Thoracic aorta (tissue), 2 donors: ENCODE results near the gene DNAL4. TPM values are rescaled to one million over a fixed set of nuclear protein-coding genes. Genes with fewer than 3 reads are reported as not detected.

Source experiments
- ATAC-seq: fragments of 150-250 bp; one replicate; pipeline ENCODE4 v1.8.0; 2017; ENCODE audit warnings: low read depth; ENCODE audit not compliant: insufficient number of reproducible peaks, low FRiP score
- DNase-seq: peaks from one replicate; pipeline ENCODE4 v3.0.0-alpha.2; 2020; ENCODE audit warnings: low spot score
- H3K27ac ChIP-seq, 2 donors: fragments of 200-600 bp; sonication (generic); 1 replicate in 1 of 2; 2 replicates in 1 of 2; pipeline ENCODE4 v1.5.1; 2016; ENCODE audit warnings: mild to moderate bottlenecking in 2 of 2, moderate library complexity in 2 of 2
- H3K27me3 ChIP-seq: fragments of 200-600 bp; sonication (generic); replicated peaks from 2 replicates; pipeline ENCODE4 v1.6.0; 2016; ENCODE audit warnings: mild to moderate bottlenecking; ENCODE audit not compliant: insufficient read depth
- H3K36me3 ChIP-seq: fragments of 200-600 bp; sonication (generic); one replicate; pipeline ENCODE4 v1.5.1; 2016
- H3K4me1 ChIP-seq, 2 donors: fragments of 200-600 bp; sonication (generic); 1 replicate in 1 of 2; 2 replicates in 1 of 2; pipeline versions ENCODE4 v1.5.1 to v1.6.0; 2016; ENCODE audit warnings: low read depth in 2 of 2, mild to moderate bottlenecking in 1 of 2; ENCODE audit not compliant: control insufficient read depth in 1 of 2
- H3K4me3 ChIP-seq: fragments of 200-600 bp; sonication (generic); 2 replicates; pipeline ENCODE4 v1.5.1; 2016; ENCODE audit warnings: mild to moderate bottlenecking
- H3K9me3 ChIP-seq: fragments of 200-600 bp; sonication (generic); 2 replicates; pipeline ENCODE4 v1.5.1; 2016
- total RNA-seq, 2 donors: library from RNA; depleted of rRNA; stranded (reverse); fragments of >200 nt; gene quantifications; one replicate each; pipeline versions ENCODE4 v1.1.0 to v1.2.3, GENCODE V29; 2016
- TF ChIP-seq, protein P1 (sequence below): fragments of 200-600 bp; sonication (generic); IDR thresholded peaks from one replicate; pipeline ENCODE4 v1.5.1; 2019; ENCODE audit warnings: antibody characterized with exemption

Gene DNAL4
- total RNA-seq, 2 donors from 2014 or later = 9.5 to 20.8 TPM

DNA sequence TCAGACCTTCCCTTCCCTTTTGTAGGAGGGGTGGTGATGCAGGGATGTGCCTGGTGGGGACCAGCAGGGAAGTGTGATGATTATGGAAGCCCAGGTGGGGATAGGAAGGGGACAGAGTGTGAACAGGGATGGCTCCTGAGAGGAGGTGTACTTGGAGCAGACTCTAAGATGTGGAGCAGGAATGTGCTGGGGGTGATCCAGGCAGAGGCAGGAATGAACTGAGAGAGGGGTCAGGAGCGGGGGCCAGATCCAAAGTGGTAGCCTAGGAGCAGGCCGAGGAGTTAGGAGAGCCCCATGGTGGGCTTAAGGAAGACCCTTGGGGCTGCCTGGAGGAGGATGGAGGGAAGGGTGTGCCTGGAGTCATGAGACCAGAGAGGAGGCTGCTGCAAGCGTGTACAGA, 46.2 kb upstream of the DNAL4 start:
- H3K4me3 ChIP-seq = no peak overlapping the region
- H3K4me1 ChIP-seq = peaks cover 18 to 36% of the 10 kb centered on the region in 2 donors
- H3K27me3 ChIP-seq = no peaks in the 10 kb centered on the region
- TF ChIP-seq, protein P1, sequence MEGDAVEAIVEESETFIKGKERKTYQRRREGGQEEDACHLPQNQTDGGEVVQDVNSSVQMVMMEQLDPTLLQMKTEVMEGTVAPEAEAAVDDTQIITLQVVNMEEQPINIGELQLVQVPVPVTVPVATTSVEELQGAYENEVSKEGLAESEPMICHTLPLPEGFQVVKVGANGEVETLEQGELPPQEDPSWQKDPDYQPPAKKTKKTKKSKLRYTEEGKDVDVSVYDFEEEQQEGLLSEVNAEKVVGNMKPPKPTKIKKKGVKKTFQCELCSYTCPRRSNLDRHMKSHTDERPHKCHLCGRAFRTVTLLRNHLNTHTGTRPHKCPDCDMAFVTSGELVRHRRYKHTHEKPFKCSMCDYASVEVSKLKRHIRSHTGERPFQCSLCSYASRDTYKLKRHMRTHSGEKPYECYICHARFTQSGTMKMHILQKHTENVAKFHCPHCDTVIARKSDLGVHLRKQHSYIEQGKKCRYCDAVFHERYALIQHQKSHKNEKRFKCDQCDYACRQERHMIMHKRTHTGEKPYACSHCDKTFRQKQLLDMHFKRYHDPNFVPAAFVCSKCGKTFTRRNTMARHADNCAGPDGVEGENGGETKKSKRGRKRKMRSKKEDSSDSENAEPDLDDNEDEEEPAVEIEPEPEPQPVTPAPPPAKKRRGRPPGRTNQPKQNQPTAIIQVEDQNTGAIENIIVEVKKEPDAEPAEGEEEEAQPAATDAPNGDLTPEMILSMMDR = no peak
- no peaks in the 10 kb centered on the region for H3K9me3 ChIP-seq
- H3K27ac ChIP-seq = no peak overlapping the region
- H3K36me3 ChIP-seq = peaks cover 5% of the 10 kb centered on the region
- no peak for DNase-seq
- ATAC-seq = no peak

DNA sequence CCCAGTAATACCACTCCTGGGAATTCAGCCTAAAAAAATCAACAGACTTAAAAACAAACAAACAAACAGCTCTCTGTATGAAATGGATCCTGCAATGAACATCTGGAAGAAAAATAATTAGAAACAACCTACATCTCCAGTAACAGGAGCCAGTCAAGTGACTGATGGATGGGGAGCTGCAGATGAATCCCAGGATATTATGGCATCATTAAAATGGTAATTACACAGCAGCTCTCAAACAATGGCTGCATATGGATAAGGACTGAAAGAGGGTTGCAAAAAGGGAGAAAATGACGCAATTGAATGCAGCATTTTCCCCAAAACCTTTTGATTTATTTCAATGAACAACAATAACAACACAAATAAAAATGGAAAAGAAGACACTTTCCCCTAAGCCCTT, 45.7 kb upstream of the DNAL4 start:
- TF ChIP-seq, protein P1 = no peak

DNA sequence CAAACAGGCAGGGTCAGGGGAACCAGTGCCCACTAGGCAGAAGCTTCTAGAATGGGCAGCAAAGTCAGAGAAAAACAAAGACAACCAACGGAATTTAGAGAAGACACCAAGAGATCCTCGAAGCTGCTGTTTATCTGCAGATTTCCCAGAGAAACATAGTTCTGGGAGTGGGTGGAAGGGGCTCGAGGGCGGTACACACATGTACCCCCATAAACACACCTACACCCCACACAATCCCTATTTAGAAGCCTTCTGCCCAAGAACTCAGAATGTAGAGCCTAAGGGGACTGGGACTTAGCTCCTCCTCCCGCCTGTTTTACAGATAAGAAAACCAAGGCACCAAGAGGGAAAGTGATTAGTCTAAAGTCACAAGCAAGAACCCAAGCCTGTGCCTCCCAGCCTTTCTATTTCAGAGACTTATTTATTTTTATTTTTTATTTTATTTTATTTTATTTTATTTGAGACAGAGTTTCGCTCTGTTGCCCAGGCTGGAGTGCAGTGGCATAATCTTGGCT, 43.5 kb upstream of the DNAL4 start:
- peaks cover 7 to 23% of the 10 kb centered on the region in 2 donors for H3K4me1 ChIP-seq
- peaks cover 5% of the 10 kb centered on the region for H3K36me3 ChIP-seq
- TF ChIP-seq, protein P1 = no peak
- no peaks in the 10 kb centered on the region for H3K9me3 ChIP-seq
- H3K27ac ChIP-seq = no peak overlapping the region
- ATAC-seq = no peak
- no peak overlapping the region for H3K4me3 ChIP-seq
- DNase-seq = no peak
- no peaks in the 10 kb centered on the region for H3K27me3 ChIP-seq

More for the DNA sequence above, 45.7 kb upstream of the DNAL4 start:
- Histone ChIP-seq H3K27me3 (no peaks in the 10 kb centered on the region), H3K4me1 (peaks cover 16 to 32% of the 10 kb centered on the region in 2 donors), H3K9me3 (no peaks in the 10 kb centered on the region), H3K4me3 (no peak overlapping the region), H3K27ac (no peak overlapping the region), H3K36me3 (peaks cover 5% of the 10 kb centered on the region)
- ATAC-seq (no peak), DNase-seq (no peak)

DNA sequence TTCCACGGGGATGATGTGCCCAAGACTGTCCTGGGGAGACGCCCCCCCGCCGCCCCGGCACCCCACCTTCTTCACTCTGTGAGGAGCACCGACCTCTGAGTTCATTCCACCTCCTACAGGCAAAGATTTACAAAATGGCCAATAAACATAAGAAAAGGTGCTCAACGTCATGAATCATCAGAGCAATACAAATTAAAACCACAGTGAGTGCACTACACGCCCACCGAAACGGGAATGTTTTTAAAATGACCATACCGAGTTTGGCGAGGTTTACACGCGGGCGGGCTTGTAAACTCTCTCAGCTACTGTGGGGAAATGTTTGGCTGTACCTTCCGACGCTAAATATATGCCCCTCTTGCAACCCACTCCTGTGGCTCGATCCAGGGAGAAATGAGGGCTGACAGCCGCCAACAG, 42.0 kb upstream of the DNAL4 start:
- H3K36me3 ChIP-seq = peaks cover 5% of the 10 kb centered on the region
- TF ChIP-seq, protein P1 = no peak
- H3K27me3 ChIP-seq = no peaks in the 10 kb centered on the region
- H3K4me1 ChIP-seq = peaks cover 0 to 7% of the 10 kb centered on the region in 2 donors
- DNase-seq (no peak), ATAC-seq (no peak)
- H3K9me3 ChIP-seq = no peaks in the 10 kb centered on the region
- no peak overlapping the region for H3K4me3 ChIP-seq
- no peak overlapping the region for H3K27ac ChIP-seq

DNA sequence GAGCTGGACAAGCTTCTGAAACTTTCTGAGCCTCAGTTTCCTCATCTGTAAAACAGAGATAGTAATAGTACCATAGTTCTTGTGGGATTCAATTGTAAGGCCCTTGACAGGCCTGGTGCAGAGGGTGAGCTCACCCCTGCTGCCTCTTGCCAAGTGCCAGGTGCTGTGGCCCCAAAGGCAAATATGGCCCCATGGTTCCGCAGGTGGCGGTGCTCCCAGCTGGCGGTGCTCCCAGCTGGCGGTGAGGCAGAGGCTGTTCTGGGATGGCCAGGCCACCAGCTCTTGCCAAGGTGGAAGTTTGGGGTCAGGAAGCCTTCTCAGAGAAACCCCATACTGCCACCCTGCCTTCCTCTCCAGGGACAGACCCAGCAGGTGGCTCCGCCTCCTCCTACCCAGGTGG, 41.0 kb upstream of the DNAL4 start:
- TF ChIP-seq, protein P1 = no peak
- no peaks in the 10 kb centered on the region for H3K27me3 ChIP-seq
- no peak overlapping the region for H3K27ac ChIP-seq
- H3K4me1 ChIP-seq = no peaks in the 10 kb centered on the region
- peaks cover 5% of the 10 kb centered on the region for H3K36me3 ChIP-seq
- no peak for DNase-seq
- no peaks in the 10 kb centered on the region for H3K9me3 ChIP-seq
- ATAC-seq = no peak
- no peak overlapping the region for H3K4me3 ChIP-seq
